ENCODE results near the gene MYH15. TPM values are rescaled to one million over a fixed set of nuclear protein-coding genes. Genes with fewer than 3 reads are reported as not detected.

Gene MYH15
- total and polyA plus RNA-seq, 10 of the 15 experiments (the other 5 are each of a cell fraction or from before 2014, with no cell fraction given), result 0.05 to 0.27 (median 0.09) TPM; not detected in 1

GRCh38 chr3:108474581-108474980 is 35.8 kb downstream of the MYH15 start:
- Histone ChIP-seq H3K27ac (ENCODE audit: control insufficient read depth, insufficient read depth) (no peak overlapping the region), H3K27me3 (replicated peaks in 1 of 2; ENCODE audit: control insufficient read depth in 2 of 2, insufficient read depth in 2 of 2, low read length in 1 of 2) (no peaks in the 10 kb centered on the region; a peak in 1 of 4 replicates), H4K20me1 (ENCODE audit: control insufficient read depth, insufficient read depth) (no peaks in the 10 kb centered on the region), H2AFZ (ENCODE audit: control insufficient read depth, low read depth, low read length) (no peak overlapping the region), H3K4me2 (ENCODE audit: control insufficient read depth, insufficient read depth) (no peak overlapping the region), H3K9ac (ENCODE audit: control insufficient read depth, insufficient read depth, low read length) (no peak overlapping the region), H3K9me3 (replicated peaks; ENCODE audit: control insufficient read depth, insufficient read depth, low read length) (no peaks in the 10 kb centered on the region), H3K79me2 (ENCODE audit: control insufficient read depth, insufficient read depth, low read length) (no peaks in the 10 kb centered on the region), H3K36me3 (ENCODE audit: control insufficient read depth in 2 of 2, insufficient read depth in 2 of 2, low read length in 1 of 2) (no peaks in the 10 kb centered on the region), H3K4me3 (no peak overlapping the region), H3K4me1 (ENCODE audit: control insufficient read depth, insufficient read depth, low read length) (no peaks in the 10 kb centered on the region)
- ATAC-seq (no peak), DNase-seq (ENCODE audit: low read depth, low spot score) (no peak), FAIRE-seq (no peak)
- intact Hi-C loops (cut with micrococcal nuclease; ENCODE audit: unreplicated experiment) (loop anchor here (10.0 kb wide), 1 partner anchor 1240 kb away; no protein-coding TSS in a partner anchor), in situ Hi-C loops (cut with MboI) (loop anchor here (5.0 to 10.0 kb wide), 2 partner anchors 322 to 1240 kb away; no protein-coding TSS in a partner anchor)
- 79% methylated on average over 3 of the region's 3 CpGs for WGBS (ENCODE audit: insufficient coverage, insufficient replicate concordance, low lambda C conversion rate, missing lambda C conversion rate)
- POLR2A ChIA-PET, result no interaction called here
- SMC1A ChIA-PET (ENCODE audit: uncharacterized antibody, unreplicated experiment), result interaction anchor here (0.7 to 2.7 kb wide), 8 partner anchors 10 to 385 kb away, joined by 3 to 13 read pairs (median 4); no protein-coding TSS in a partner anchor
- no TSS peak for BruUV-seq (replicated peaks)
- CTCF ChIA-PET, result interaction anchor here (0.6 to 3.3 kb wide), 12 partner anchors 11 to 1238 kb away, joined by 3 to 17 read pairs (median 4); no protein-coding TSS in a partner anchor
- RAD21 ChIA-PET (ENCODE audit: unreplicated experiment), result interaction anchor here (1.8 to 2.6 kb wide), 2 partner anchors 12 to 321 kb away, joined by 4 to 10 read pairs; no protein-coding TSS in a partner anchor
- TF ChIP-seq TCF7 (IDR thresholded peaks at IDR 0.05; ENCODE audit: borderline replicate concordance) (no peak), MTA3 (IDR thresholded peaks at IDR 0.05; ENCODE audit: borderline replicate concordance, low read length) (no peak), ZBTB11 (CRISPR knock-in tag; IDR thresholded peaks at IDR 0.05) (no peak), E4F1 (IDR thresholded peaks at IDR 0.05; ENCODE audit: borderline replicate concordance, partially characterized antibody) (no peak), ZNF687 (IDR thresholded peaks at IDR 0.05) (no peak), POLR2A (IDR thresholded peaks at IDR 0.05; ENCODE audit: low read depth, low read length) (no peak), JUND (IDR thresholded peaks at IDR 0.05; ENCODE audit: low read depth, low read length) (no peak), USF1 (IDR thresholded peaks at IDR 0.05; ENCODE audit: borderline replicate concordance, extremely low read length, insufficient read depth, low read depth, low read length) (no peak), BRCA1 (IDR thresholded peaks at IDR 0.05; ENCODE audit: low read depth, low read length) (no peak), ZNF24 (IDR thresholded peaks at IDR 0.05) (no peak), RUNX3 (IDR thresholded peaks at IDR 0.05; ENCODE audit: low read length) (no peak), TCF12 (IDR thresholded peaks at IDR 0.05; ENCODE audit: low read depth, low read length) (no peak), ZSCAN29 (IDR thresholded peaks at IDR 0.05) (no peak), MXI1 (IDR thresholded peaks at IDR 0.05; ENCODE audit: low read depth, low read length) (no peak)

Measured in GM12878 (cell line).